Subcutaneous adipose tissue (tissue), 4 donors: ENCODE measurements around the gene TBC1D2B. TPM values are rescaled to one million over a fixed set of nuclear protein-coding genes. Genes with fewer than 3 reads are reported as not detected.

Source experiments
- CTCF ChIP-seq: fragments of 450-650 bp; IDR thresholded peaks from one replicate; pipeline ENCODE4 v1.5.1; 2016; ENCODE audit warnings: low read depth, mild to moderate bottlenecking, control low read depth, antibody characterized with exemption, moderate library complexity
- total RNA-seq, 4 donors: library from RNA; depleted of rRNA; stranded (reverse); fragments of >200 nt; gene quantifications; one replicate each; pipeline ENCODE4 v1.1.0, GENCODE V29; 2016

TBC1D2B gene
- total RNA-seq, 4 donors from 2014 or later: 57.6 to 112 (median 101) TPM

DNA sequence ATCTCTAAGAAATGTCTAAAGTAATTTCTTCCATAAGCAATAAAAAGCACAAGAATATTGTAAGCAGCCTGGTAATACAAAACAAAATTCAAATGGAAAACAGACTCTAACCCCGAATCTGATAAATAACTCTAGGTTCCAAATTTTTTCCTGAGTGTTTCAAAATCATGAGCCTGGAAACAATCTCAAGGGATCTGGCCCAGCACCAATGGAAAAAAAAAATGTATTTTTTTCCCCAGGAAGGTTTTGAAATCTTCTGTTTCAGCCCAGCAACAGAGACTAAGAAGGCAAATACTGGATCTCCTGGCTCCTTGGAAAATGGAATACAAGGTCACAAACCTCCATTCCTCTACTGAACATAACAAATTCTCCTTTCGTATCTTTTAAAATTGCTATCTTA, 13.0 kb downstream of the TBC1D2B start:
- TF ChIP-seq CTCF: no peak

DNA sequence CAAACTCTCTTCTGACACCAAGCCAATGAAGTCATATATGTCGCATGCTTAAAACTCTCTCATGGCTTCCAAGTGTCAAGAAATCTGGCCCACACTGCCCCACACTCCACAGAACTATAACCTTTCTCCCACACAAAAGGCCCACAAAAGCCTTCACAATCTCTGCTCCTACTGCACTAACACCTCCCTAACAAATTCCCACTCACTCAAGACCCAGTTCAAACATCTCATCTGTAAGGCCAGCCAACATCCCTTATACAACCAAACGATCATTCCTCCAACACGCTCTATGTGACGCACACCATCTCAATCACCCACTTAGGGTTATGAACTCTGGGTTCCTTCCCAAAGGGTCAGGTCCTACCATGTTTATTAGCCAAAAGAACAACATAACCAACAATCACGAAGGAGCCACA, 13.5 kb downstream of the TBC1D2B start:
- no peak for TF ChIP-seq CTCF

DNA sequence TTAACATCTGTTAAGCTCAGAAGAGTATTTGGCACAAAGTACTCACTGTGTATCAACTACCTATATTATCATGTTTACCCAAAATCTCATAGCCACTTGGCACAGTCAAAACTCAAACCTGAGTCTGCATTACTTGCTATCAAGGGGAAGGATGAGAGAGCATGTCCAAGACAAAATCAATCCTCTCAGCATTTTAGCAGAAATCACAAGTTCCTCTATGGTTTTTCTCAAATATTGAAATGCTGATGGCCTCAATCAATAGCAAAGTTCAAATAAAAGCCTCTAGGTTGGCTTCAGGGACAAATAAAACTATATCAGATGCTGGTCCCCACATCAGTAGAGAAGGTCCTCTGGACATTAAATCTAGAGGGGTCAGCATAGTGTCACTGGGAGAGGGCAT, 14.3 kb downstream of the TBC1D2B start:
- TF ChIP-seq CTCF: no peak

- no peak for TF ChIP-seq CTCF
These were observed 15.5 kb downstream of the TBC1D2B start for GRCh38 chr15:78061963-78062427.

DNA sequence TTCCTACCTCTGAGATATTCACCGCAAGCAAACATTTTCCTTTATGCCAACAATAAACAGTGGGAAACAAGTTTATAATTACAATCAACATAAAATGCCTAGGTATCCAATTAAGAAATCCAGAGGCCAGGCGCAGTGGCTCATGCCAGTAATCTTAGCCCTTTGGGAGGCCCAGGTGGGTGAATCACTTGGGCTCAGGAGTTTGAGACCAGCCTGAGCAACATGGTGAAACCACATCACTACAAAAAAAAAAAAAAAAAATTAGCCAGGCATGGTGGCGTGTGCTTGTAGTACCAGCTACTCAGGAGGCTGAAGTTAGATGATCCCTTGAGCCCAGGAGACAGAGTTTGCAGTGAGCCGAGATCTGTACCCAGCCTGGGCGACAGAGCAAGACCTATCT, 17.3 kb downstream of the TBC1D2B start:
- no peak for TF ChIP-seq CTCF

DNA sequence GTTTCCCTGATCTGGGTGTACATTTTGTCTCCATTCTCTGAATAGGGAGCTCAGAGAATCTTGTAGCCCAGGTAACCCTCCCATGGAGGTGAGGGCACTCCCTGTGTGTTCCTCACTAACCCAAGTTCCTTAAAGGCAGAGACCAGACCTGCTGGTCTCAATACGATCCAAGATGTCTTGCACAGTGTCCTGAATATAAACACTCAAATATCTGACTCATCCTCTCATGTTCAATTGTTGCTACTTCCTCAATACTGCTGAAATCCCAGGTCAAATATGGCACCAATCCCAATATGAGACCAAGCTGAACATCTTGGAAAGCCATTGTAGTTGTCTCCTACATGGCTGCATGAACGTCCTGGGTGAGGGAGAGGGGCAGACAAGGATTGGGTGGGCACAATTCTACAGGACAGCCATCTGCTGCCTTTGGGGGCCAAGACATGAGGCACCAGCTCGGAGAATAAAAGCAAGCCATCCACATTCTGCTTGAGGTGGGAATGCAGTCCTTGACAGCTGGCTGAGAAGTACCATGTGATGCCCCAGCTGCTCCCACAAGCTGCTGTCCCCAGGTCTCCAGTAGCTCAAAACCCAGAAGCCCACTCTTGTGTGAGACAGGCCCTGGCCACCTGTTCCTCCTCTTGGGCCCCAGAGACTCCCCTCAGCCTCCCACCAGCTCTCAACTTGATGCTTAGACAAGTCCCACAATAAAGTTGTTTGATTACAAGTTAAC, 18.2 kb downstream of the TBC1D2B start:
- TF ChIP-seq CTCF: no peak

GRCh38 chr15:78058401-78058935, 19.0 kb downstream of the TBC1D2B start:
- TF ChIP-seq CTCF: no peak
